Measurements from ENCODE around the gene PTCD1.

The PTCD1 gene

GRCh38 chr7:99368750-99369389 lies 69.7 kb downstream of the PTCD1 start:
- no peak for DNase-seq

All from cerebellar nuclear complex (tissue), 1 donor.